ENCODE results near the gene SAA4. TPM values are rescaled to one million over a fixed set of nuclear protein-coding genes. Genes with fewer than 3 reads are reported as not detected.

The SAA4 gene
- total RNA-seq, 1 experiment from 2014 or later: not detected

DNA sequence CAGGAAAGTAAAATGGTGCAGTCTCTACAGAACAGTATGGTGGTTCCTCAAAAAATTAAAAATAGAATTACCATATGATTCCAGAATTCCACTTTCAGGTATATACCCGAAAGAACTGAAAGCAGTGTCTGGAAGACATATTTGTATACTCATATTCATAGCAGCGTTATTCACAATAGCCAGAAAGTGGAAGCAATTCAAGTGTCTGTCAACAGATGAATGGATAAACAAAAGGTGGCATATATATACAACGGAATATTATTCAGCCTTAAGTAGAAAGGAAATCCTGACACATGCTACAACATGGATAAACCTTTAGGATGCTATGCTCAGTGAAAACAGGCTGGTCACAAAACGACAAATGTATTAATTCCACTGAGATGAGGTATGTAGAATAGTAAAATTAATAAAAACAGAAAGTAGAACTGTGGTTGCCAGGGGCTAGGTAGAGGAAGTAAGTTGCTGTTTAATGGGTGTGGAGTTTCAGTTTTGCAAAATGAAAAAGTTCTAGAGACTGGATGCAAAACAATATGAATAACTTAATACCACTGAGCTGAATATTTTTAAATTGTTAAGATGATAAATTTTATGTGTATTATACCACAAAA, 43.9 kb upstream of the SAA4 start:
- intact Hi-C loops (cut with micrococcal nuclease; ENCODE audit: unreplicated experiment): no loop called here
- H4K20me1 ChIP-seq (ENCODE audit: insufficient read depth): no peaks in the 10 kb centered on the region
- peaks cover 10% of the 10 kb centered on the region for H3F3A ChIP-seq (ENCODE audit: insufficient read depth, low read depth)
- ChIA-PET CTCF (interaction anchor here (0.8 kb wide), 1 partner anchor 24 kb away, joined by 5 read pairs; no protein-coding TSS in a partner anchor), POLR2A (ENCODE audit: unreplicated experiment) (interaction anchor here (0.7 kb wide), 1 partner anchor 55 kb away, joined by 4 read pairs; no protein-coding TSS in a partner anchor)
- H3K27me3 ChIP-seq (ENCODE audit: insufficient read depth, low read depth): no peaks in the 10 kb centered on the region
- H2AFZ ChIP-seq: no peak overlapping the region
- no peaks in the 10 kb centered on the region for H3K9me2 ChIP-seq (ENCODE audit: insufficient read depth)
- DNase-seq: no peak
- no peak overlapping the region for H3K4me2 ChIP-seq
- no peaks in the 10 kb centered on the region for H3K4me1 ChIP-seq (replicated peaks; ENCODE audit: insufficient read depth)
- BruUV-seq (replicated peaks): no TSS peak
- no peaks in the 10 kb centered on the region for H3K9me3 ChIP-seq (ENCODE audit: insufficient read depth, low read depth)
- H3K79me2 ChIP-seq (ENCODE audit: low read depth): no peaks in the 10 kb centered on the region
- no peak for TF ChIP-seq EZH2 (IDR thresholded peaks at IDR 0.05; ENCODE audit: low read depth)
- TF ChIP-seq, protein P1, sequence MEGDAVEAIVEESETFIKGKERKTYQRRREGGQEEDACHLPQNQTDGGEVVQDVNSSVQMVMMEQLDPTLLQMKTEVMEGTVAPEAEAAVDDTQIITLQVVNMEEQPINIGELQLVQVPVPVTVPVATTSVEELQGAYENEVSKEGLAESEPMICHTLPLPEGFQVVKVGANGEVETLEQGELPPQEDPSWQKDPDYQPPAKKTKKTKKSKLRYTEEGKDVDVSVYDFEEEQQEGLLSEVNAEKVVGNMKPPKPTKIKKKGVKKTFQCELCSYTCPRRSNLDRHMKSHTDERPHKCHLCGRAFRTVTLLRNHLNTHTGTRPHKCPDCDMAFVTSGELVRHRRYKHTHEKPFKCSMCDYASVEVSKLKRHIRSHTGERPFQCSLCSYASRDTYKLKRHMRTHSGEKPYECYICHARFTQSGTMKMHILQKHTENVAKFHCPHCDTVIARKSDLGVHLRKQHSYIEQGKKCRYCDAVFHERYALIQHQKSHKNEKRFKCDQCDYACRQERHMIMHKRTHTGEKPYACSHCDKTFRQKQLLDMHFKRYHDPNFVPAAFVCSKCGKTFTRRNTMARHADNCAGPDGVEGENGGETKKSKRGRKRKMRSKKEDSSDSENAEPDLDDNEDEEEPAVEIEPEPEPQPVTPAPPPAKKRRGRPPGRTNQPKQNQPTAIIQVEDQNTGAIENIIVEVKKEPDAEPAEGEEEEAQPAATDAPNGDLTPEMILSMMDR (conservative IDR thresholded peaks at IDR 0.05): no peak
- H3K36me3 ChIP-seq (ENCODE audit: low read depth): peaks cover 28% of the 10 kb centered on the region; the same call in 1 of the 2 replicates
- H3K4me3 ChIP-seq: no peak overlapping the region
- H3K27ac ChIP-seq: no peak overlapping the region

DNA sequence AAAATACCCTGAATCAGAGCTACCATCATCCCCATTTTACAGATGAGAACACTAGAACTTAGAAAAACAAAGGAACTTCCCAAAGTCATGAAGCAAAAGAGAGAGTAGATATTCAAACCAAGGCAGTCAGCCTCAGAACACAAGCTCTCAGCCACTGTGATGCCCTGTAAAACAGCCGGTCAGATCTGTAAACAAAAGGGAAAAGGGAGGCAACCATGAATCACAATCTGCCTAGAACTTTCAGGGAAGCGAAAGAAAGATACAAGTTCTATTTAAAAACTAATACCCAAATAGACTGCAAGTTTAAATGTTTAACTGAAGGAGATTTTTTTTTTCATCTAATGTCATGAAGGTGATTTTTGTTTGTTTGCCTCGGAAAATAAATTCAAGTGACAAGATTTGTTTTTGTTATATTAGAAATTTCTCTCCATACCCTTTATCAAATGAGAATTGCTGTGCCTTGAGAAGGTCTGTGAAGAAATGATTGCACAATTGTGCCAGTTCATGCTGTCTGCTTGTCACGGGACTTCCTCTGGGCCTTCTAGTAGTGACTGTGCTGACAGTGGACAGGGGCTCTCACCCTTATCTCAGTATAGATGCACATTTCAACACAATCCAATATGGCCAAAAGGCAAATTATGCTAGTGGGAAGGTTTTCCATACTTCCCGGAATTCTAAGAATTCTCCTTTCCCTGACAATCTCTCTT, 41.1 kb upstream of the SAA4 start:
- POLR2A ChIA-PET (ENCODE audit: unreplicated experiment): no interaction called here
- H3K9me2 ChIP-seq (ENCODE audit: insufficient read depth): no peaks in the 10 kb centered on the region

DNA sequence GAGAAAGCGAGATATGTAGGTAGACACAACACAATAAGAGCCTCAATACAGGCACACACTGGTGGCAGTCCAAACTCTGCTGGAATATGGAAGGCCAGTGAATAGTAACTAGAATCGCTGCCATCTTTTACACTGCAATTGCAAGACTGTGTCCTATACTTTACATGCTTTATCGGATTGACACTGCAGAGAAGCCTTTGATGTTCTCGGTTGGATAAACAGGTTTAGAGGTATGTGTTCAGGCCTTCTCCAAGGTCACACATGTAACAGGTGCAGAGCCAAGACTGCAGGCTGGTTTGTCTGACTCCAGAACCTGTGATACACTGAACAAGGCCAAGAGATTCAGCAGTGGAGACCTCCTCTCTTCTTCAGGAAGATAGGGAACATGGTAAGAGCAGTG, 34.6 kb upstream of the SAA4 start:
- no peaks in the 10 kb centered on the region for H3K9me2 ChIP-seq (ENCODE audit: insufficient read depth)
- no peaks in the 10 kb centered on the region for H3K27me3 ChIP-seq (ENCODE audit: insufficient read depth, low read depth)
- TF ChIP-seq, protein P1 (conservative IDR thresholded peaks at IDR 0.05): no peak
- no peak for TF ChIP-seq EZH2 (IDR thresholded peaks at IDR 0.05; ENCODE audit: low read depth)
- H3K9me3 ChIP-seq (ENCODE audit: insufficient read depth, low read depth): no peaks in the 10 kb centered on the region
- no peaks in the 10 kb centered on the region for H4K20me1 ChIP-seq (ENCODE audit: insufficient read depth)
- ChIA-PET CTCF (no interaction called here), POLR2A (ENCODE audit: unreplicated experiment) (no interaction called here)
- H3K27ac ChIP-seq: no peak overlapping the region
- no peak overlapping the region for H3K4me3 ChIP-seq
- no TSS peak for BruUV-seq (replicated peaks)
- H3K36me3 ChIP-seq (ENCODE audit: low read depth): no peaks in the 10 kb centered on the region
- 0 out of 2 replicates have a peak, but pooled peaks cover 6% of the 10 kb centered on the region for H3F3A ChIP-seq (ENCODE audit: insufficient read depth, low read depth)
- peaks cover 6% of the 10 kb centered on the region for H3K4me1 ChIP-seq (replicated peaks; ENCODE audit: insufficient read depth)
- intact Hi-C loops (cut with micrococcal nuclease; ENCODE audit: unreplicated experiment): no loop called here
- no peak overlapping the region for H2AFZ ChIP-seq
- no peak for DNase-seq
- no peaks in the 10 kb centered on the region for H3K79me2 ChIP-seq (ENCODE audit: low read depth)
- no peak overlapping the region for H3K4me2 ChIP-seq

More for the DNA sequence above, 41.1 kb upstream of the SAA4 start:
- Histone ChIP-seq H3K79me2 (ENCODE audit: low read depth) (no peaks in the 10 kb centered on the region), H4K20me1 (ENCODE audit: insufficient read depth) (no peaks in the 10 kb centered on the region), H3K4me3 (no peak overlapping the region), H3K27me3 (ENCODE audit: insufficient read depth, low read depth) (no peaks in the 10 kb centered on the region), H3K4me2 (no peak overlapping the region), H3K27ac (no peak overlapping the region), H3F3A (ENCODE audit: insufficient read depth, low read depth) (peaks cover 10% of the 10 kb centered on the region), H2AFZ (no peak overlapping the region), H3K4me1 (replicated peaks; ENCODE audit: insufficient read depth) (no peaks in the 10 kb centered on the region), H3K36me3 (ENCODE audit: low read depth) (peaks cover 13% of the 10 kb centered on the region; the same call in 1 of the 2 replicates), H3K9me3 (ENCODE audit: insufficient read depth, low read depth) (no peaks in the 10 kb centered on the region)
- TF ChIP-seq, protein P1 (conservative IDR thresholded peaks at IDR 0.05): no peak
- no peak for TF ChIP-seq EZH2 (IDR thresholded peaks at IDR 0.05; ENCODE audit: low read depth)
- BruUV-seq (replicated peaks): no TSS peak
- intact Hi-C loops (cut with micrococcal nuclease; ENCODE audit: unreplicated experiment): no loop called here
- CTCF ChIA-PET: no interaction called here
- DNase-seq: no peak
